OCI-LY7 (cell line): Measurements from ENCODE around the gene TMED8.

Experiments
- EZH2phosphoT487 ChIP-seq: fragments of 200-600 bp; sonication (generic); IDR thresholded peaks from 2 replicates; pipeline ENCODE4 v1.6.1; 2018; ENCODE audit warnings: low read depth, borderline replicate concordance, mild to moderate bottlenecking, mixed run types, antibody characterized with exemption, low read length, moderate library complexity, mixed read lengths
- TF ChIP-seq, protein P1 (sequence below): fragments of 200-600 bp; sonication (generic); conservative IDR thresholded peaks from 2 replicates; pipeline ENCODE4 v1.5.1; 2014; ENCODE audit warnings: mild to moderate bottlenecking, antibody characterized with exemption, low read length, moderate library complexity, mixed read lengths

DNA sequence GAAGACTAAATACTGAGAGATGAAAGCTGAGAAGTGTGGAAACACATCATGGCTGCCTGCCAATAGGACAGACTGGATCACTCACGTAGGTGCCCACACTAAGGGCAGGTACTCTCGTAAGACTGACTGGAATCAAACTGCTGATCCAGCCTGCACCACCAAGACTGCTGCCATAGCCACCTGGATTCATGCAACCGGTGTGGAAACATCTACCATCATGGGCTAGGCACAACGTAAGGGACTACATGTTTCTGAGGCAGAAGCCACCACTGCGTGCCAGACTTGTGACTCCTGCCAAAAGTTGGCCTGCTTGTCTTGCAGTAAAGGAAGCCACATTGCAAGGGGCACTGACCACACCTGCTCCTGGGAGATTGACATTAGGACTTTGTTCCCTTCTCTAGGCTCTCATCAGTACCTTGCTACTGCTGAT lies 60.0 kb downstream of the TMED8 start:
- TF ChIP-seq, protein P1, sequence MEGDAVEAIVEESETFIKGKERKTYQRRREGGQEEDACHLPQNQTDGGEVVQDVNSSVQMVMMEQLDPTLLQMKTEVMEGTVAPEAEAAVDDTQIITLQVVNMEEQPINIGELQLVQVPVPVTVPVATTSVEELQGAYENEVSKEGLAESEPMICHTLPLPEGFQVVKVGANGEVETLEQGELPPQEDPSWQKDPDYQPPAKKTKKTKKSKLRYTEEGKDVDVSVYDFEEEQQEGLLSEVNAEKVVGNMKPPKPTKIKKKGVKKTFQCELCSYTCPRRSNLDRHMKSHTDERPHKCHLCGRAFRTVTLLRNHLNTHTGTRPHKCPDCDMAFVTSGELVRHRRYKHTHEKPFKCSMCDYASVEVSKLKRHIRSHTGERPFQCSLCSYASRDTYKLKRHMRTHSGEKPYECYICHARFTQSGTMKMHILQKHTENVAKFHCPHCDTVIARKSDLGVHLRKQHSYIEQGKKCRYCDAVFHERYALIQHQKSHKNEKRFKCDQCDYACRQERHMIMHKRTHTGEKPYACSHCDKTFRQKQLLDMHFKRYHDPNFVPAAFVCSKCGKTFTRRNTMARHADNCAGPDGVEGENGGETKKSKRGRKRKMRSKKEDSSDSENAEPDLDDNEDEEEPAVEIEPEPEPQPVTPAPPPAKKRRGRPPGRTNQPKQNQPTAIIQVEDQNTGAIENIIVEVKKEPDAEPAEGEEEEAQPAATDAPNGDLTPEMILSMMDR, result no peak
- no peak for TF ChIP-seq EZH2phosphoT487
